Stimulated activated CD4-positive, alpha-beta T cell treated with anti-CD3 and anti-CD28 coated beads, Interleukin-1b, Interleukin-23, amount 100 ng/mL, for 1 hour (primary cell): ENCODE results near the gene CEP162.
"Not testable (repeated sequence)": the region's sequence is repeated elsewhere in the genome, so short reads cannot be mapped to it uniquely, and the experiment has no call there.

ENCODE experiments used
- DNase-seq, 2 donors: peaks; one replicate each; pipeline ENCODE4 v3.0.0-alpha.2; 2020; ENCODE audit warnings: low read depth in 2 of 2

The CEP162 gene

DNA sequence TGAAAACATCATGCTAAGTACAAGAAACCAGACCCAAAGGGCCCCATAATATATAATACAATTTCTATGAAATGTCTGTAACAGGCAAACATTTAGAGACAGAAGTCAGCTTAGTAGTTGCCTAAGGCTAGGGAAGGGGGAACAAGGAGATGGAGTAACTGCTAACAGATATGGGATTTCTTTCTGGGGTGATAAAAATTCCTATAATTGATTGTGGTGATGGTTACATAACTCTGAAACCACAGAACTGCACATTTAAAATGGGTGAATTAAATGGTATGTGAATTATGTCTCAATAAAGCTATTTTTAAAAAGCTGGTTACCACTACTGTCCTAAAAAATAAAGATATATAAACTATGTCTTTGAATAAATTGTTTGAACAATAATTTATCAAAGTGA, 3.2 kb downstream of the CEP162 start:
- DNase-seq = no peak

DNA sequence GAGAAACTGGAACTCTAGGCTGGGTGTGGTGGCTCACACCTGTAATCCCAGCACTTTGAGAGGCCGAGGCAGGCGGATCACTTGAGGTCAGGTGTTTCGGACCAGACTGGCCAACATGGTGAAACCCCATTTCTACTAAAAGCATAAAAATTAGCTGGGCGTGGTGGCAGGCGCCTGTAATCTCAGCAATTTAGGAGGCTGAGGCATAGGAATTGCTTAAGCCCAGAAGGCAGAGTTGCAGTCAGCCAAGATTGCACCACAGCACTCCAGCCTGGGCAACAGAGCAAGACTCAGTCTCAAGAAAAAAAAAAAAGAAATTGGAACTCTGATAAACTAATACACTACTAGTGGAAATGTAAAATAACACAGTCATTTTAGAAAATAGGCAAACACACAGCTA, 3.8 kb downstream of the CEP162 start:
- not testable (repeated sequence) for DNase-seq

DNA sequence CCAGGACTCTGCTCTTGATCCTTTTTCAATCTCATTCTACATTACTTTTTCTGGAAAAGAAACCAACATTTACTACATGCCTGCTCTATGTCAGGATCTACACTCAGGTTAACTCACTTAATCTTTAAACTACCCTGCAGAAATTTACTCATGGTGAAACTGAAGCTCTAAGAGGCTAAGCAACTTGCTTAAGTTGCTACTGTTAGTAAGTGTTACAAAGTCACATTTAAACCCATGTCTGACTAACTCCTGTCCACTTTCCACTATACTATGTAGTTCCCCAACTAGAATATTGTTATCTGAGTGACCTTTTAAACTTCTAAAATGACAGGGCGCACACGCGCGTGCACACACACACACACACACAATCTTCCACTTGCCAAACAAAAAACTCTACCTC, 5.0 kb downstream of the CEP162 start:
- DNase-seq = no peak

- no peak for DNase-seq
Observed at GRCh38 chr6:84220809-84221409, 6.5 kb downstream of the CEP162 start.

GRCh38 chr6:84218091-84218490, 9.4 kb downstream of the CEP162 start:
- DNase-seq = no peak

GRCh38 chr6:84213217-84213616, 14.2 kb downstream of the CEP162 start:
- no peak for DNase-seq

- no peak for DNase-seq
Observed at GRCh38 chr6:84204011-84204410, 23.4 kb downstream of the CEP162 start.

- DNase-seq = not testable (repeated sequence)
Observed at GRCh38 chr6:84199987-84200386, 27.5 kb downstream of the CEP162 start.

- DNase-seq = no peak
Observed at GRCh38 chr6:84197708-84198107, 29.7 kb downstream of the CEP162 start.

DNA sequence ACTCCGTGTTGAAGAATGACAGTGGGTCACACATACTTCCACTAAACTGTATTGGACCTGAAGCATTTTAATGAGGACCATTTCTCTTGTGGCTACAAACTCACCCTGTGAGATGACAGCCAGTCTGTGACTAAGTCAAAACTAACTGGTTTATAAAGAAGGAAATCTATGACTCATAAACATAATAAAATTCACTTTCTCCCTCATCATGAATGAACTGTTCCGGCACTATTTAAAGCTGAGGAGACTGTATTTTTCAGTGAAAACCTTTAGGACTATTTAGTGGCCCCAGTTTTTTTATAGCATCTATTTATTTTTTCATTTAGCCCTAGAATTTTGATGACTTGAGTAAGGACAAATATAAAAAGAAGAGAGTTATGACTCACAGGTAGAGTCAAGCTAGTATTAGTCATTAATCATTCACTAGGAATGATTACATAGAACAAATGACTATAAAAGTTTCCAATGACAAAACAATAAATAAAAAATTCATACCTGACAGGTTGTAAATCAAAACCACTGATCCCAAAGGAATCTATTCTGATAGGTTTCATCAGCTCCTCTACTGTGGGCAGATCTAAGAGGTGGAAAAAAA, 34.2 kb downstream of the CEP162 start:
- no peak for DNase-seq

- no peak for DNase-seq
Observed at GRCh38 chr6:84191802-84192201, 35.6 kb downstream of the CEP162 start.

DNA sequence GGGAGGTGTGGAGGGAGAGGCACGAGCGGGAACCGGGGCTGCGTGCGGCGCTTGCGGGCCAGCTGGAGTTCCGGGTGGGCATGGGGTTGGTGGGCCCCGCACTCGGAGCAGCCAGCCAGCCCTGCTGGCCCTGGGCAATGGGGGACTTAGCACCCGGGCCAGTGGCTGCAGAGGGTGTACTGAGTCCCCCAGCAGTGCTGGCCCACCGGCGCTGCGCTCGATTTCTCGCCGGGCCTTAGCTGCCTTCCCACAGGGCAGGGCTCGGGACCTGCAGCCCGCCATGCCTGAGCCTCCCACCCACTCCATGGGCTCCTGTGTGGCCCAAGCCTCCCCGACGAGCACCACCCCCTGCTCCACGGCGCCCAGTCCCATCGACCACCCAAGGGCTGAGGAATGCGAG, 38.1 kb downstream of the CEP162 start:
- DNase-seq = not testable (repeated sequence)

GRCh38 chr6:84183430-84183829, 44.0 kb downstream of the CEP162 start:
- DNase-seq = no peak

GRCh38 chr6:84182001-84182400, 45.4 kb downstream of the CEP162 start:
- DNase-seq = no peak

DNA sequence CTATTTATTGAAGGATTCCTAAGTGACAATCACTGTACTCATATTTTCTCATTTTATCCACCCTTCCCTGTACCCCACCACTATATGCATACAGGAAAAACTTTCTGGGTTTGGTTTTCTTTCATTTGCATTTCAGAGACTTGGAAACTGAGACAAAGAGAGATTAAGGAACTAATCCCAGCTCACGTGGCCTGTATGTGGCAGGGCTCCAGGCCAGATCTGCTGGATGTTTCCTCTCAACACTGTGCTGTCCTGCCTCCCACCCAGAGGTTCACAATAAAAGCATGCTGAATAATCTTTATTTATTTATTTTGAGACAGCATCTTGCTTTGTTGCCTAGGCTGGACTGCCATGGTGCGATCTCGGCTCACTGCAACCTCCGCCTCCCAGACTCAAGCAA, 50.2 kb downstream of the CEP162 start:
- no peak for DNase-seq

DNA sequence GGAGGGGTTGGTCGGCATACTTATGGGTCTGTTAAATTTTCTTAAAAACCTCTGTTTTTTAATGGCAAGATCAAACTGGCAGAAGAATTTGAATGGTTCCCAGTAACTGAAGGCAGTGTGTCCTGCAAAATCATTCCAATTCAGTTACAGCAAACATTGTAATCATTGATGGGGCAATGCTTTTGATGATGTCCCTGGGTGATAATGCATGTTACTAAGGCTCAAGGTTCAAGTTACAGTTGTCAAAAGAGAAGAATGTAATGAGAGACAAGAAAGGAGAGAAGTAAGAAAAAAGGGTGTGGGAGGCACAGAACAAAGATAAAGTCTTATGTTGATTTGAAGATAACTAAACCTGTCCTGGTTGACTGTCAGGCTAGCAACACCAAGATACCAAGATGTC, 54.9 kb downstream of the CEP162 start:
- no peak for DNase-seq

DNA sequence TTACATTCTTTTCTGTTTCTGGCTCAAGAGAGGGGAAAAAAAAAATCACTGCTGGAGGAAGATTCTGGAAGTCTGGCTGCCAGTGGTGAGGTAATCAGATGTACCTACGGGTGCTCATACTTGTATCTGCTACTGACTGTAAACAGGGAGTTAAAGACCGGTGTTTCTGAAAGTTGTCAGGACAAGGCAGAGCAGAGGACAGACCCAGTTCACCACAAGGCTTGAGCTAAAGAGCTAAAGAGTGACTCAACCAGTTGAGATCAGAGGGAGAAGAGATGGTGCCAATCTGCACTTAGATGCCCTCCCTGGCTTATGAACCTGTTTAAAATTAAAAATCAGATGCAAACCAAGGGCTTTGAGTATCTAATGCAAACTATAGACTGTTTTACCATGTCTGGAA, 55.4 kb downstream of the CEP162 start:
- DNase-seq = no peak

DNA sequence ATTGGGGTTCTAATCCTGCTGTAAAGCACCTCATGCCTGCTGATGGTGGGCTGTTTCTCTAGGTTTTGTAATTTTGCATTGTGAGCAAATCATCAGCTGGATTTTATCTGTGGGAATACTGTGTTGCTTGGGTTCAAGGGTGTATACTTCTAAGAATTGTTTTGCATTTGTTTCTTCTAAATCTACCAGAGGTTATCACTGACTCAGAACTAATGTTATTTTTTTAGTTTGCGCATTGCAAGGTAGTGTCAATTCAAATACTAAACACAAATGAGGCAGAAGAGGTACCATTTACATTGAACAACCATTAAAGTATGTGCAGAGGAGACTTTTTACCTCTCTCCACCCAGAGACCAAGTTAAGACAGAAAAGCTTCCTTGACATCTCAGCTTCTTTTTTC, 60.0 kb downstream of the CEP162 start:
- DNase-seq = no peak

DNA sequence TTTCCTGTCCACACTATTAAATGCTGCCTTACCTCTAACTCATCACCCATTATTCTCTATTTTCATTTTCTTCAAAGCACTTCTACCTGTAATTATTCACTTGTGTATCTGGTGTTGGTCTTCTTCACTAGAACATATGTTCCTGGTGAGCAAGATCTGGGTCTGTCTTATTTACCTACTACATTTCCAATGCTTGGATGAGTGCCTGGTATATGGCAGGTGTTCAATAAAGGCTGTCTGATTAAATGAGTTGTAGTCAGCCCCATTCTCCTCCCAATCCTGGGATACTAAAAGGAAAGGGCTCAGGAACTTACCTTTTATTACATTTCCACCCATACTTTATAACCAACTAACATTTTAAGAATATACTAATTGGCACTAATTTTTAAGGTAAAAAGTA, 61.0 kb downstream of the CEP162 start:
- no peak for DNase-seq

GRCh38 chr6:84164328-84164727, 63.1 kb downstream of the CEP162 start:
- DNase-seq = not testable (repeated sequence)

GRCh38 chr6:84161190-84161589, 66.3 kb downstream of the CEP162 start:
- no peak for DNase-seq

- no peak for DNase-seq
Observed at GRCh38 chr6:84156306-84156705, 71.1 kb downstream of the CEP162 start.

DNA sequence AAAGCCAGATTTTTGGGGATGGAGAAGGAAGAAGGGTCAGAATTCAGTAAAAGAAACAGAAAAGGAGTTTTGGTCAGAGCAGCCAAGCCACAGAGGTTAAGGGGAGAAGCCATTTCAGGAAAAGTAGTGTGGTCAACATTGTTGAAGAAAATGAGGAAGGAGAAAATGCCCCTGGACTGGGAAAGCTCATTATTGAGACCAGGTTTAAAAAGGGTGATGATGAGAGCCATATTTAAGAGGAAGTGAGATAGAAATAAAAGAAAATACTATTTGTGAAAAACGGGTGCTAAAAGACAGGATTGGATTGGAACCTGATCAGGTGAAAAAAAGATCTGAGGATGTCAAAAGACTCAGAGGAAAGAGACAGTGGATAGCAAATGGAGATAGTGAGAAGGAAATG, 75.8 kb downstream of the CEP162 start:
- DNase-seq = no peak

GRCh38 chr6:84150705-84151104, 76.7 kb downstream of the CEP162 start:
- DNase-seq = no peak
